GM18868 (cell line): Measurements from ENCODE around the gene EHD3.

Source experiments
- ATAC-seq: cut with Tn5 transposase; IDR thresholded peaks from one replicate; pipeline ENCODE4 v1.9.1; 2021; ENCODE audit warnings: mild to moderate bottlenecking, moderate library complexity; ENCODE audit not compliant: unreplicated experiment

EHD3 gene

GRCh38 chr2:31234683-31235503, 941 bp downstream of the EHD3 start:
- no peak for ATAC-seq

GRCh38 chr2:31235504-31235902, 1.6 kb downstream of the EHD3 start:
- ATAC-seq = no peak

- no peak for ATAC-seq
Measured at GRCh38 chr2:31236433-31237205, 2.7 kb downstream of the EHD3 start.

GRCh38 chr2:31237348-31238017, 3.5 kb downstream of the EHD3 start:
- no peak for ATAC-seq

- ATAC-seq = no peak
Measured at GRCh38 chr2:31238126-31238905, 4.4 kb downstream of the EHD3 start.

- ATAC-seq = no peak
Measured at GRCh38 chr2:31238906-31239592, 5.1 kb downstream of the EHD3 start.

- no peak for ATAC-seq
Measured at GRCh38 chr2:31239593-31240177, 5.7 kb downstream of the EHD3 start.

- no peak for ATAC-seq
Measured at GRCh38 chr2:31240381-31241365, 6.7 kb downstream of the EHD3 start.

GRCh38 chr2:31241625-31242270, 7.8 kb downstream of the EHD3 start:
- no peak for ATAC-seq

GRCh38 chr2:31243053-31243452, 9.1 kb downstream of the EHD3 start:
- ATAC-seq = no peak

- ATAC-seq = no peak
Measured at GRCh38 chr2:31244101-31244500, 10.1 kb downstream of the EHD3 start.

GRCh38 chr2:31246184-31246852, 12.4 kb downstream of the EHD3 start:
- no peak for ATAC-seq

GRCh38 chr2:31247711-31248110, 13.8 kb downstream of the EHD3 start:
- ATAC-seq = no peak

GRCh38 chr2:31248139-31248538, 14.2 kb downstream of the EHD3 start:
- ATAC-seq = no peak

GRCh38 chr2:31249009-31249690, 15.2 kb downstream of the EHD3 start:
- ATAC-seq = no peak

GRCh38 chr2:31251018-31251417, 17.1 kb downstream of the EHD3 start:
- ATAC-seq = no peak

GRCh38 chr2:31251851-31252250, 17.9 kb downstream of the EHD3 start:
- ATAC-seq = no peak
